K562 (cell line): ENCODE results near the gene GNAT1. TPM values are rescaled to one million over a fixed set of nuclear protein-coding genes. Genes with fewer than 3 reads are reported as not detected.

Source experiments
- ATAC-seq: fragments of 200-7000 bp; cut with Tn5 transposase; 3 replicates; pipeline ENCODE4 v1.9.1; 2020; ENCODE audit warnings: moderate library complexity
- BruUV-seq: library from RNA; stranded (reverse); fragments of 400-500 nt; replicated peaks from 2 replicates; lab custom pipeline; 2021; lab: Mats Ljungman, UMichigan
- CTCF ChIA-PET: fragments of 300-600 bp; formaldehyde crosslinking; extraction: SDS; loops from one replicate; lab custom pipeline; 2021; ENCODE audit warnings: low intra/inter-chr PET ratio; lab: Yijun Ruan, JAX
- POLR2A ChIA-PET: fragments of 300-600, 350-650 bp; sonication (Branson Sonifier 250); formaldehyde crosslinking; extraction: SDS; loops from one replicate; lab custom pipeline; 2021; ENCODE audit warnings: antibody characterized with exemption, inconsistent platforms; lab: Yijun Ruan, JAX
- DNase-seq, 4 experiments: peaks; one replicate each; pipeline versions ENCODE4 v3.0.0 to v3.0.0-alpha.2; 2011 to 2018; ENCODE audit warnings: low spot score in 3 of 4, mixed read lengths in 3 of 4; ENCODE audit errors: extremely low read depth in 1 of 4
- FAIRE-seq: peaks from 2 replicates; lab custom pipeline; 2011; peaks lifted over from hg19 to GRCh38; lab: Jason Lieb, UNC
- H2AFZ ChIP-seq: 2 replicates; pipeline ENCODE4 v1.6.0; 2011; ENCODE audit warnings: low read depth, low read length, control low read depth, inconsistent platforms
- H3K27ac ChIP-seq: fragments of 200-600 bp; 3 replicates; pipeline ENCODE4 v1.8.0; 2011; ENCODE audit warnings: low read depth, mild to moderate bottlenecking, control low read depth, inconsistent platforms, low read length, moderate library complexity, mixed read lengths; ENCODE audit errors: extremely low read depth
- H3K27me3 ChIP-seq, 2 experiments: fragments of 300-600 bp in 1 of 2; 2 replicates in 1 of 2; 3 replicates in 1 of 2; pipeline versions ENCODE4 v1.6.0 to v1.8.0; 2011; ENCODE audit warnings: inconsistent platforms in 2 of 2, low read length in 2 of 2, mild to moderate bottlenecking in 1 of 2, mixed read lengths in 1 of 2, moderate library complexity in 1 of 2; ENCODE audit not compliant: control insufficient read depth in 2 of 2, insufficient read depth in 2 of 2
- H3K36me3 ChIP-seq: fragments of 300-600 bp; 3 replicates; pipeline ENCODE4 v1.8.0; 2011; ENCODE audit warnings: mild to moderate bottlenecking, low read length, inconsistent platforms; ENCODE audit not compliant: control insufficient read depth, insufficient read depth
- H3K4me1 ChIP-seq, 2 experiments: fragments of 200-600 bp in 1 of 2; replicated peaks in 1 of 2; 2 replicates in 1 of 2; 3 replicates in 1 of 2; pipeline versions ENCODE4 v1.5.1 to v1.8.0; 2011; ENCODE audit warnings: inconsistent platforms in 2 of 2, low read length in 2 of 2, mild to moderate bottlenecking in 1 of 2, mixed read lengths in 1 of 2, moderate library complexity in 1 of 2; ENCODE audit not compliant: control insufficient read depth in 2 of 2, insufficient read depth in 2 of 2
- H3K4me2 ChIP-seq: 2 replicates; pipeline ENCODE4 v1.6.1; 2011; ENCODE audit warnings: low read length, control low read depth, inconsistent platforms, mixed read lengths; ENCODE audit not compliant: insufficient read depth
- H3K4me3 ChIP-seq: fragments of 200-600 bp; sonication (generic), shearing (Covaris generic); 2 replicates; pipeline ENCODE4 v1.5.1; 2016; ENCODE audit warnings: control low read depth, inconsistent platforms
- H3K79me2 ChIP-seq: fragments of 200-600 bp; 3 replicates; pipeline ENCODE4 v1.8.0; 2011; ENCODE audit warnings: low read length, inconsistent platforms; ENCODE audit not compliant: control insufficient read depth, insufficient read depth
- H3K9ac ChIP-seq, 2 experiments: 2 replicates each; pipeline versions ENCODE4 v1.6.0 to v1.6.1; 2011; ENCODE audit warnings: low read depth in 2 of 2, low read length in 2 of 2, control low read depth in 1 of 2, inconsistent platforms in 1 of 2, mild to moderate bottlenecking in 1 of 2, mixed read lengths in 1 of 2; ENCODE audit not compliant: insufficient read depth in 1 of 2
- H3K9me1 ChIP-seq: one replicate; pipeline ENCODE4 v1.6.0; 2011; ENCODE audit warnings: inconsistent platforms, mild to moderate bottlenecking, low read length, moderate library complexity; ENCODE audit not compliant: control insufficient read depth, insufficient read depth
- H3K9me3 ChIP-seq: replicated peaks from 2 replicates; pipeline ENCODE4 v1.5.1; 2011; ENCODE audit warnings: low read depth, low read length, inconsistent platforms; ENCODE audit not compliant: control insufficient read depth, insufficient read depth
- H4K20me1 ChIP-seq: replicated peaks from 2 replicates; pipeline ENCODE4 v1.6.1; 2011; ENCODE audit warnings: low read length, inconsistent platforms, mixed read lengths; ENCODE audit not compliant: control insufficient read depth, insufficient read depth
- MEIS2 ChIP-seq: fragments of 450-650 bp; IDR thresholded peaks from 2 replicates; pipeline ENCODE4 v1.6.1; 2014; ENCODE audit warnings: mild to moderate bottlenecking; ENCODE audit not compliant: partially characterized antibody
- PKNOX1 ChIP-seq: fragments of 450-650 bp; IDR thresholded peaks from 2 replicates; pipeline ENCODE4 v1.6.1; 2016
- WGBS: fragments of 100-300 bp; shearing (Covaris generic); methylation state at CpG from one replicate; pipeline ENCODE4 v1.1.6; 2016; ENCODE audit warnings: low coverage, mixed read lengths; ENCODE audit not compliant: insufficient coverage; ENCODE audit errors: missing lambda C conversion rate; 5-methylcytosine and 5-hydroxymethylcytosine counted together
- in situ Hi-C: fragments of 300-500 bp; cut with MboI; formaldehyde crosslinking; loops from 4 replicates; pipeline ENCODE4 v1.15.0; 2018; ENCODE audit warnings: inconsistent platforms, mixed read lengths
- intact Hi-C: fragments of 100-400 bp; cut with micrococcal nuclease; formaldehyde crosslinking; loops from 2 replicates; pipeline ENCODE4 v1.14.2; 2022
- polyA plus RNA-seq, 8 experiments: library from polyadenylated mRNA; depleted of rRNA in 4 of 8; stranded (reverse) in 5 of 8; unstranded in 3 of 8; fragments of >200 nt; fragmentation: Nextera tagmentation in 2 of 8; fragmentation: Illumina TruSeq in 1 of 8; extraction: Ambion mirVana in 2 of 8; extraction: Trizol in 1 of 8; gene quantifications; 2 replicates each; pipeline versions ENCODE4 v1.2.1 to v1.2.3, GENCODE V29; 2011 to 2014; ENCODE audit warnings: inconsistent platforms in 1 of 8, missing spikeins in 1 of 8
- total RNA-seq, 7 experiments: library from RNA; depleted of rRNA in 6 of 7; stranded (reverse); fragments of >200 nt in 6 of 7; fragmentation: Illumina TruSeq in 2 of 7; extraction: Trizol in 2 of 7; gene quantifications; 2 replicates each; pipeline versions ENCODE4 v1.2.1 to v1.2.3, GENCODE V29; 2011 to 2021; ENCODE audit warnings: low replicate concordance in 1 of 7
- TF ChIP-seq, protein P1 (sequence below), 2 experiments: IDR thresholded peaks; 2 replicates each; pipeline ENCODE4 v1.6.1; 2012; ENCODE audit warnings: improper control_type of control experiment in 2 of 2, low read depth in 2 of 2, low read length in 2 of 2, borderline replicate concordance in 1 of 2

The GNAT1 gene
- total and polyA plus RNA-seq, 9 of the 15 experiments (the other 6 are each of a cell fraction or from before 2014, with no cell fraction given), result not detected

DNA sequence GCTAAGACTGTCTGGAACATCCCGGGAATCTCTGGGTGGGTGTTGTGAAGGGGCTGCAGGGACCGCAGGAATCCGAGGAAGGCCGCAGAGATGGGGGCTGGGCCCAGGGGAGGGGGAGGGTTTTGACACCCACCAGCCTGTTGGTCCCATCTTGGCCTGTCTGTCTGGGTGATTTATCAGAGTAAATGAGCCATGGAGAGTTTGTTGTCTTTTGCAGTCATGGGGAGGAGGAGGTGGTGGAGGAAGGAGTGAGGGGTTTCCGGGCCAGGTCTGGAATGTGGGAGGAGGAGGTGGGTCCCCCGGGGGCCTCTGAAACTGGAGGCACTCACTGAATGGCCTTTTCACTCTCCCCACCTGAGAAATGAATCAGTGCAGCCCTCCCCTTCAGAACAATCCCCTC lies 24.8 kb upstream of the GNAT1 start:
- in situ Hi-C loops, result no loop called here
- POLR2A ChIA-PET, result no interaction called here
- FAIRE-seq, result no peak

More for the DNA sequence above, 24.8 kb upstream of the GNAT1 start:
- H4K20me1 ChIP-seq, result peaks cover 3% of the 10 kb centered on the region; the same call in 1 of the 2 replicates
- no peaks in the 10 kb centered on the region for H3K9me3 ChIP-seq
- peak; percentile 5 for TF ChIP-seq MEIS2
- TF ChIP-seq, protein P1, sequence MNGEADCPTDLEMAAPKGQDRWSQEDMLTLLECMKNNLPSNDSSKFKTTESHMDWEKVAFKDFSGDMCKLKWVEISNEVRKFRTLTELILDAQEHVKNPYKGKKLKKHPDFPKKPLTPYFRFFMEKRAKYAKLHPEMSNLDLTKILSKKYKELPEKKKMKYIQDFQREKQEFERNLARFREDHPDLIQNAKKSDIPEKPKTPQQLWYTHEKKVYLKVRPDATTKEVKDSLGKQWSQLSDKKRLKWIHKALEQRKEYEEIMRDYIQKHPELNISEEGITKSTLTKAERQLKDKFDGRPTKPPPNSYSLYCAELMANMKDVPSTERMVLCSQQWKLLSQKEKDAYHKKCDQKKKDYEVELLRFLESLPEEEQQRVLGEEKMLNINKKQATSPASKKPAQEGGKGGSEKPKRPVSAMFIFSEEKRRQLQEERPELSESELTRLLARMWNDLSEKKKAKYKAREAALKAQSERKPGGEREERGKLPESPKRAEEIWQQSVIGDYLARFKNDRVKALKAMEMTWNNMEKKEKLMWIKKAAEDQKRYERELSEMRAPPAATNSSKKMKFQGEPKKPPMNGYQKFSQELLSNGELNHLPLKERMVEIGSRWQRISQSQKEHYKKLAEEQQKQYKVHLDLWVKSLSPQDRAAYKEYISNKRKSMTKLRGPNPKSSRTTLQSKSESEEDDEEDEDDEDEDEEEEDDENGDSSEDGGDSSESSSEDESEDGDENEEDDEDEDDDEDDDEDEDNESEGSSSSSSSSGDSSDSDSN (IDR thresholded peaks at IDR 0.05; ENCODE audit: borderline replicate concordance in 1 of 2, low read depth in 2 of 2, low read length in 2 of 2), result no peak
- 0 out of 2 replicates have a peak, but pooled peaks have one; percentile 19 for TF ChIP-seq PKNOX1
- DNase-seq, result no peak
- H3K27ac ChIP-seq, result no peak overlapping the region
- ATAC-seq, result no peak
- no peak overlapping the region for H3K4me2 ChIP-seq
- WGBS, result 17% methylated on average over 5 of the region's 6 CpGs
- no peaks in the 10 kb centered on the region for H3K79me2 ChIP-seq
- CTCF ChIA-PET, result no interaction called here
- intact Hi-C loops, result no loop called here
- peaks cover 0 to 32% of the 10 kb centered on the region in 2 experiments; a peak in 3 of 5 replicates for H3K4me1 ChIP-seq
- no peak overlapping the region for H3K9ac ChIP-seq
- no peaks in the 10 kb centered on the region for H3K27me3 ChIP-seq
- BruUV-seq, result no TSS peak
- no peak overlapping the region for H3K4me3 ChIP-seq
- H3K9me1 ChIP-seq, result no peaks in the 10 kb centered on the region
- H2AFZ ChIP-seq, result no peak overlapping the region
- no peaks in the 10 kb centered on the region for H3K36me3 ChIP-seq
